OCI-LY1 (cell line): Measurements from ENCODE around the gene DEGS2.

Experiments used
- EZH2 ChIP-seq: fragments of 200-600 bp; sonication (generic), shearing (Covaris generic); IDR thresholded peaks from 2 replicates; pipeline ENCODE4 v1.8.0; 2017; ENCODE audit warnings: borderline replicate concordance, mixed run types, mild to moderate bottlenecking, antibody characterized with exemption, low read length, moderate library complexity, mixed read lengths
- TF ChIP-seq, protein P1 (sequence below): fragments of 200-600 bp; sonication (generic), shearing (Covaris generic); IDR thresholded peaks from 2 replicates; pipeline ENCODE4 v1.5.1; 2017; ENCODE audit warnings: mild to moderate bottlenecking, antibody characterized with exemption, low read length, moderate library complexity, mixed read lengths

DNA sequence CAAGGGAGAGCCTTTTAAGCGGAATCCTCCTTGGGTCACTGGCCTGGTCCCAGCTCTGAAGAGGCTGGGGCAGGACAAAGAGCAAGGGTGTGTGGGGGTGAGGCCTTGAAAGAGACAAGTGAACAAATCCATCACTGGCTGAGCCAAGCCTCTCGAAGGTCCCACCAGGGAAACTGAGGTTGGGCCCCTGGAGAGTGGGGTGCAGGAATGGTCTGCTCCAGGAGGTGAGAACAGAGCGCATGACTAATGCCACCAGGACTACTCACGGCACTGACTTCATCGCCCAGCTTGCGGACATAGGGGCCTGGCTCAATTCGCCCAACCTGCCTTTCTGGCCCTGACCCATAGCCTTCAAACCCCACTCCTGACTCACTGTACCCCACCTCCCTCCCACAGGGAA, 19.2 kb upstream of the DEGS2 start:
- TF ChIP-seq, protein P1, sequence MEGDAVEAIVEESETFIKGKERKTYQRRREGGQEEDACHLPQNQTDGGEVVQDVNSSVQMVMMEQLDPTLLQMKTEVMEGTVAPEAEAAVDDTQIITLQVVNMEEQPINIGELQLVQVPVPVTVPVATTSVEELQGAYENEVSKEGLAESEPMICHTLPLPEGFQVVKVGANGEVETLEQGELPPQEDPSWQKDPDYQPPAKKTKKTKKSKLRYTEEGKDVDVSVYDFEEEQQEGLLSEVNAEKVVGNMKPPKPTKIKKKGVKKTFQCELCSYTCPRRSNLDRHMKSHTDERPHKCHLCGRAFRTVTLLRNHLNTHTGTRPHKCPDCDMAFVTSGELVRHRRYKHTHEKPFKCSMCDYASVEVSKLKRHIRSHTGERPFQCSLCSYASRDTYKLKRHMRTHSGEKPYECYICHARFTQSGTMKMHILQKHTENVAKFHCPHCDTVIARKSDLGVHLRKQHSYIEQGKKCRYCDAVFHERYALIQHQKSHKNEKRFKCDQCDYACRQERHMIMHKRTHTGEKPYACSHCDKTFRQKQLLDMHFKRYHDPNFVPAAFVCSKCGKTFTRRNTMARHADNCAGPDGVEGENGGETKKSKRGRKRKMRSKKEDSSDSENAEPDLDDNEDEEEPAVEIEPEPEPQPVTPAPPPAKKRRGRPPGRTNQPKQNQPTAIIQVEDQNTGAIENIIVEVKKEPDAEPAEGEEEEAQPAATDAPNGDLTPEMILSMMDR, result no peak
- TF ChIP-seq EZH2, result no peak
